IMR-90 (cell line): ENCODE results near the gene ADARB2. TPM values are rescaled to one million over a fixed set of nuclear protein-coding genes. Genes with fewer than 3 reads are reported as not detected.

Experiments
- ATAC-seq: fragments of 200-7000 bp; cut with Tn5 transposase; 2 replicates; pipeline ENCODE4 v1.9.1; 2020; ENCODE audit warnings: low read depth, mild to moderate bottlenecking, moderate library complexity
- BruUV-seq: library from RNA; stranded (reverse); fragments of 400-500 nt; replicated peaks from 2 replicates; lab custom pipeline; 2021; lab: Mats Ljungman, UMichigan
- CTCF ChIA-PET: fragments of 300-600 bp; formaldehyde crosslinking; extraction: SDS; loops from one replicate; lab custom pipeline; 2021; ENCODE audit warnings: antibody characterized with exemption; lab: Yijun Ruan, JAX
- POLR2A ChIA-PET: fragments of 300-600 bp; sonication (Branson Sonifier 250); formaldehyde crosslinking; loops from one replicate; lab custom pipeline; 2022; ENCODE audit warnings: antibody characterized with exemption; ENCODE audit not compliant: unreplicated experiment; lab: Charles Lee
- DNase-seq: peaks from one replicate; pipeline ENCODE4 v3.0.0; 2013
- H2AFZ ChIP-seq: replicated peaks from 2 replicates; pipeline ENCODE3; 2013; ENCODE audit warnings: low read length, mild to moderate bottlenecking; ENCODE audit not compliant: poor library complexity
- H2AK5ac ChIP-seq: 2 replicates; pipeline ENCODE4 v1.6.1; 2013; ENCODE audit warnings: low read depth, low read length, inconsistent platforms
- H2AK9ac ChIP-seq: replicated peaks from 2 replicates; pipeline ENCODE3; 2013; ENCODE audit warnings: mild to moderate bottlenecking, low read depth, low read length, moderate library complexity; ENCODE audit not compliant: poor library complexity
- H2BK120ac ChIP-seq: 2 replicates; pipeline ENCODE4 v1.6.1; 2013; ENCODE audit warnings: low read depth, low read length, inconsistent platforms
- H2BK15ac ChIP-seq: 3 replicates; pipeline ENCODE4 v1.6.1; 2013; ENCODE audit warnings: low read depth, low read length, inconsistent platforms
- H2BK20ac ChIP-seq: 2 replicates; pipeline ENCODE4 v1.6.1; 2013; ENCODE audit warnings: low read depth, mild to moderate bottlenecking, inconsistent platforms, low read length, moderate library complexity
- H2BK5ac ChIP-seq: 2 replicates; pipeline ENCODE4 v1.6.1; 2013; ENCODE audit warnings: mild to moderate bottlenecking, low read depth, low read length, inconsistent platforms; ENCODE audit not compliant: poor library complexity, severe bottlenecking
- H3K14ac ChIP-seq: replicated peaks from 2 replicates; pipeline ENCODE4 v1.6.1; 2013; ENCODE audit warnings: low read depth, low read length, inconsistent platforms
- H3K18ac ChIP-seq: 2 replicates; pipeline ENCODE4 v1.6.1; 2013; ENCODE audit warnings: low read depth, low read length, control low read depth
- H3K23ac ChIP-seq: 2 replicates; pipeline ENCODE4 v1.6.1; 2013; ENCODE audit warnings: low read depth, low read length, inconsistent platforms
- H3K27ac ChIP-seq: 2 replicates; pipeline ENCODE4 v1.5.1; 2013; ENCODE audit warnings: mild to moderate bottlenecking, control low read depth, low read length; ENCODE audit not compliant: insufficient read depth
- H3K27me3 ChIP-seq: 2 replicates; pipeline ENCODE4 v1.6.1; 2013; ENCODE audit warnings: low read length; ENCODE audit not compliant: control insufficient read depth, insufficient read depth
- H3K36me3 ChIP-seq: 2 replicates; pipeline ENCODE4 v1.6.1; 2013; ENCODE audit warnings: low read length, mixed read lengths; ENCODE audit not compliant: control insufficient read depth, insufficient read depth
- H3K4ac ChIP-seq: 2 replicates; pipeline ENCODE4 v1.6.1; 2013; ENCODE audit warnings: low read depth, low read length, inconsistent platforms
- H3K4me1 ChIP-seq: 2 replicates; pipeline ENCODE4 v1.6.1; 2013; ENCODE audit warnings: low read length, mixed read lengths; ENCODE audit not compliant: control insufficient read depth, insufficient read depth
- H3K4me2 ChIP-seq: 2 replicates; pipeline ENCODE4 v1.6.1; 2013; ENCODE audit warnings: low read depth, mild to moderate bottlenecking, control low read depth, low read length, moderate library complexity
- H3K4me3 ChIP-seq: 2 replicates; pipeline ENCODE4 v1.5.1; 2013; ENCODE audit warnings: low read depth, mild to moderate bottlenecking, control low read depth, low read length, moderate library complexity; ENCODE audit not compliant: insufficient read depth
- H3K56ac ChIP-seq: 2 replicates; pipeline ENCODE4 v1.6.1; 2013; ENCODE audit warnings: low read length, inconsistent platforms; ENCODE audit not compliant: insufficient read depth; ENCODE audit errors: extremely low read depth
- H3K79me1 ChIP-seq, 2 experiments: 2 replicates each; pipeline ENCODE4 v1.6.1; 2013; ENCODE audit warnings: low read length in 2 of 2, inconsistent platforms in 1 of 2, low read depth in 1 of 2
- H3K9ac ChIP-seq: 2 replicates; pipeline ENCODE4 v1.6.1; 2013; ENCODE audit warnings: low read depth, low read length, control low read depth
- H3K9me1 ChIP-seq: 2 replicates; pipeline ENCODE4 v1.6.1; 2013; ENCODE audit warnings: low read length, inconsistent platforms; ENCODE audit not compliant: insufficient read depth
- H3K9me3 ChIP-seq: 2 replicates; pipeline ENCODE4 v1.6.1; 2013; ENCODE audit warnings: low read length; ENCODE audit not compliant: control insufficient read depth, insufficient read depth
- H4K20me1 ChIP-seq: 2 replicates; pipeline ENCODE4 v1.6.1; 2013; ENCODE audit warnings: low read length, inconsistent platforms; ENCODE audit not compliant: insufficient read depth
- H4K5ac ChIP-seq: 2 replicates; pipeline ENCODE4 v1.6.1; 2013; ENCODE audit warnings: mild to moderate bottlenecking, low read depth, low read length, control low read depth
- H4K8ac ChIP-seq, 2 experiments: 2 replicates each; pipeline ENCODE4 v1.6.1; 2013; ENCODE audit warnings: low read depth in 2 of 2, low read length in 2 of 2, control low read depth in 1 of 2, inconsistent platforms in 1 of 2
- H4K91ac ChIP-seq: 2 replicates; pipeline ENCODE4 v1.6.1; 2013; ENCODE audit warnings: low read depth, low read length, inconsistent platforms; ENCODE audit not compliant: insufficient read depth
- ELK1 ChIP-seq: fragments of 150-350 bp; IDR thresholded peaks from 2 replicates; pipeline ENCODE4 v1.6.1; 2016; ENCODE audit warnings: low read depth, mild to moderate bottlenecking, low read length, moderate library complexity, borderline replicate concordance
- MAZ ChIP-seq: IDR thresholded peaks from 2 replicates; pipeline ENCODE4 v1.6.1; 2012; ENCODE audit warnings: low read depth, mild to moderate bottlenecking, low read length, improper control_type of control experiment, moderate library complexity, borderline replicate concordance
- POLR2A ChIP-seq: IDR thresholded peaks from 2 replicates; pipeline ENCODE4 v1.6.1; 2012; ENCODE audit warnings: mild to moderate bottlenecking, low read depth, low read length
- RFX5 ChIP-seq: IDR thresholded peaks from 2 replicates; pipeline ENCODE4 v1.8.0; 2012; ENCODE audit warnings: low read depth, mild to moderate bottlenecking, low read length, moderate library complexity
- WGBS, 2 experiments: methylation state at CpG; one replicate each; pipeline versions ENCODE4 v1.1.5 to v1.1.7; 2013; ENCODE audit warnings: missing lambda C conversion rate in 2 of 2; ENCODE audit not compliant: insufficient read length in 1 of 2; ENCODE audit errors: extremely low coverage in 2 of 2; 5-methylcytosine and 5-hydroxymethylcytosine counted together
- dilution Hi-C: fragments of 300-500 bp; cut with HindIII; formaldehyde crosslinking; loops from one replicate; pipeline ENCODE4 v1.14.3; 2018; ENCODE audit warnings: low sequenced_read_pairs; ENCODE audit not compliant: unreplicated experiment
- in situ Hi-C: fragments of 300-500 bp; cut with MboI; formaldehyde crosslinking; loops from 3 replicates; pipeline ENCODE4 v1.14.3; 2019; ENCODE audit warnings: low sequenced_read_pairs, inconsistent platforms, mixed read lengths
- intact Hi-C: fragments of 100-400 bp; cut with micrococcal nuclease; formaldehyde crosslinking; loops from 2 replicates; pipeline ENCODE4 v1.10.0; 2022
- polyA plus RNA-seq, 3 experiments: library from polyadenylated mRNA; depleted of rRNA; stranded (reverse); fragments of >200 nt; gene quantifications; 2 replicates each; pipeline ENCODE4 v1.2.3, GENCODE V29; 2012; ENCODE audit warnings: low replicate concordance in 1 of 3
- total RNA-seq: library from RNA; depleted of rRNA; stranded (reverse); fragments of >200 nt; gene quantifications from 2 replicates; pipeline ENCODE4 v1.2.3, GENCODE V29; 2012

ADARB2 gene
- total and polyA plus RNA-seq, 2 of the 4 experiments (the other 2 are of a cell fraction): not detected

- no peak overlapping the region for H3K56ac ChIP-seq
- no peak overlapping the region for H3K14ac ChIP-seq
- 83% methylated on average over 1 of the region's 9 CpGs; no CpG with 5 or more reads in 1 of the 2 experiments for WGBS, 2 experiments
- no peak overlapping the region for H2AK5ac ChIP-seq
- H2AFZ ChIP-seq: no peak overlapping the region
- dilution Hi-C loops: no loop called here
- no peaks in the 10 kb centered on the region for H4K20me1 ChIP-seq
- no peak overlapping the region for H4K5ac ChIP-seq
- intact Hi-C loops: no loop called here
- no peak overlapping the region for H4K91ac ChIP-seq
- H3K36me3 ChIP-seq: no peaks in the 10 kb centered on the region
- no peaks in the 10 kb centered on the region for H3K27me3 ChIP-seq
- H3K4ac ChIP-seq: no peak overlapping the region
- H3K9me1 ChIP-seq: no peaks in the 10 kb centered on the region
- no peaks in the 10 kb centered on the region for H3K79me1 ChIP-seq
- in situ Hi-C loops: no loop called here
- H3K9me3 ChIP-seq: peaks cover 44% of the 10 kb centered on the region
- no peak overlapping the region for H3K9ac ChIP-seq
- no peak overlapping the region for H2BK5ac ChIP-seq
- ATAC-seq (no peak), DNase-seq (no peak)
- H2BK120ac ChIP-seq: no peak overlapping the region
- H2AK9ac ChIP-seq: no peak overlapping the region
- H3K4me2 ChIP-seq: no peak overlapping the region
- ChIA-PET CTCF (no interaction called here), POLR2A (no interaction called here)
- H3K23ac ChIP-seq: no peak overlapping the region
- no peak overlapping the region for H2BK20ac ChIP-seq
- H4K8ac ChIP-seq: no peak overlapping the region
- no peak overlapping the region for H2BK15ac ChIP-seq
- H3K4me1 ChIP-seq: no peaks in the 10 kb centered on the region
- H3K18ac ChIP-seq: no peak overlapping the region
- no peak overlapping the region for H3K27ac ChIP-seq
- H3K4me3 ChIP-seq: no peak overlapping the region
- BruUV-seq: no TSS peak
- TF ChIP-seq ELK1: no peak
- no peak for TF ChIP-seq RFX5
- no peak for TF ChIP-seq MAZ
- no peak for TF ChIP-seq POLR2A
Observed at GRCh38 chr10:1217661-1218060, 519.7 kb downstream of the ADARB2 start.
